ENCODE measurements around the gene TEX35. TPM values are rescaled to one million over a fixed set of nuclear protein-coding genes. Genes with fewer than 3 reads are reported as not detected.
A peak's percentile ranks its signal among the peaks of the same experiment; 100 is the strongest.

TEX35 gene
- total and polyA plus RNA-seq, 3 donors from 2014 or later = 32.1 to 131 (median 69.9) TPM

DNA sequence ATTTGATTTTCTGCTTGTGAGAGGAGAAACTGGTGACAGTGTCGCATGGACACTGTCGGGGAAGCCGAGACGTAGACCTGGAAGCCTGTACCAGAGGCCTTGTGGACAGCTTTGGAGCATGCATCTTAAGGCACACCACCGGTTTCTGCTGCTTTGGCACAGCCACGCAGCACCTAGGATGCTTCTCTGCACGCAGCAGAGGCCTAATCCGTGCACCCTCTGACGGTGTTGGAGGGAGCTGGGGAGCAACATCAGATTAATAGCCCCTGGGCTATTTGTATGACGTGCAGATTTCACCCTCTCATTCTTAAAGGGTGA, 30.3 kb downstream of the TEX35 start:
- 8 to 15% methylated on average over 10 of the region's 10 CpGs for WGBS, 2 donors

DNA sequence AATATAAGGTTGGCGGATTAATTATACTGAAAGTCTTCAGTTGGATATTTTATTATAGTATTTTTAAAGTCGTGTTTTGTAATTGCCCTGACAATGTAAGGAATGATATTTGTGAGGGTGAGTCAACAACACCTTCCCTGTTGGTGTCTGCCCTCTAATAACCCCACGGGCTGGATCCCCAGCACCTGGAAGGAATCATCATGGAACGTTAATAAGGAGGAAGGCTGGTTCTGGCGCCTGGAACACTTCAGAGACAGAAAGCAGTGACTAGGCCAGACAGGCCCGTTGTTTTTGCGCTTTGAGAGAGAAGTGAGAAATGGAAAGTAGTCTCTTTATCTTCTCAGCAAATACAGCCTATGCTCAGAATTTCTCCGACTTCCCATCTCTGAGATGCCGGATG, 31.6 kb downstream of the TEX35 start:
- no peaks in the 10 kb centered on the region for H3K9me3 ChIP-seq

More for the DNA sequence above, 30.3 kb downstream of the TEX35 start:
- Histone ChIP-seq H3K27ac (peak overlapping the region in 1 of 2 donors; percentile 74), H3K9me3 (no peaks in the 10 kb centered on the region), H3K4me3 (peak overlapping the region; percentile 63 to 88), H3K4me1 (no peaks in the 10 kb centered on the region), H3K36me3 (ENCODE audit: low read depth, missing control alignments) (no peaks in the 10 kb centered on the region), H3K27me3 (no peaks in the 10 kb centered on the region)
- no peak for DNase-seq
- intact Hi-C loops (cut with DNase I; ENCODE audit: low total_unique reads) = loop anchor here (5.0 kb wide), 1 partner anchor 209 kb away; no protein-coding TSS in a partner anchor
- no peak for TF ChIP-seq POLR2A (IDR thresholded peaks at IDR 0.05)
- no peak for TF ChIP-seq CTCF (IDR thresholded peaks at IDR 0.05)

GRCh38 chr1:178548108-178548507, 35.2 kb downstream of the TEX35 start:
- no peak overlapping the region for H3K4me3 ChIP-seq
- 89% methylated on average over 3 of the region's 3 CpGs; no CpG with 5 or more reads in 1 of the 2 donors for WGBS, 2 donors
- H3K27me3 ChIP-seq = no peaks in the 10 kb centered on the region
- no peak overlapping the region for H3K27ac ChIP-seq
- H3K36me3 ChIP-seq (ENCODE audit: low read depth, missing control alignments) = no peaks in the 10 kb centered on the region
- no peak for TF ChIP-seq POLR2A (IDR thresholded peaks at IDR 0.05)
- TF ChIP-seq CTCF (IDR thresholded peaks at IDR 0.05) = no peak
- no peaks in the 10 kb centered on the region for H3K4me1 ChIP-seq
- intact Hi-C loops (cut with DNase I; ENCODE audit: low total_unique reads) = no loop called here
- H3K9me3 ChIP-seq = no peaks in the 10 kb centered on the region
- DNase-seq = no peak

More for the DNA sequence above, 31.6 kb downstream of the TEX35 start:
- H3K4me3 ChIP-seq = no peak overlapping the region
- no peak overlapping the region for H3K27ac ChIP-seq
- H3K36me3 ChIP-seq (ENCODE audit: low read depth, missing control alignments) = no peaks in the 10 kb centered on the region
- intact Hi-C loops (cut with DNase I; ENCODE audit: low total_unique reads) = loop anchor here (5.0 kb wide), 1 partner anchor 208 kb away; no protein-coding TSS in a partner anchor
- DNase-seq = no peak
- TF ChIP-seq POLR2A (IDR thresholded peaks at IDR 0.05) (no peak), CTCF (IDR thresholded peaks at IDR 0.05) (no peak)
- 81 to 90% methylated on average over 9 of the region's 9 CpGs for WGBS, 2 donors
- H3K4me1 ChIP-seq = no peaks in the 10 kb centered on the region
- H3K27me3 ChIP-seq = no peaks in the 10 kb centered on the region

DNA sequence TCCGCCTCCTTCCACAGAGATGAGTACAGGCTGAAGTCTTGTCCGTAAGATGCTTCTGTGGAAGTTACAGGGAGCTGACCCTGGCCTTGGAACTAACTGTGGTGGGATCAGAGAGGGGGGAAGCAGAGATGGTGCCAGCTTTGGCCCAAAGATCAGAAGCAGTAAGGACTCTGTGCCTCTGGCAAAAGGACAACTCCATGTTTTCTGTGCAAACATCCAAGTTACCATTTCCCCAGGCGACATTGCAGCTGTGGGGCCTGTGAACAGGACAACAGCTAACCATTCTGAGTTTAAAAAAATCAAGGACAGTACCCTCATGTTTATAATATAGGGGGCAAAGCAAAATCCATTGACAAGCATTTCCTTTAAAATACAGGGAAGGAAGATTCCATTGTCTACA, 38.4 kb downstream of the TEX35 start:
- TF ChIP-seq POLR2A (IDR thresholded peaks at IDR 0.05) (no peak), CTCF (IDR thresholded peaks at IDR 0.05) (no peak)
- 65 to 67% methylated on average over 3 of the region's 3 CpGs for WGBS, 2 donors
- Histone ChIP-seq H3K9me3 (no peaks in the 10 kb centered on the region), H3K4me3 (no peak overlapping the region), H3K27me3 (no peaks in the 10 kb centered on the region), H3K36me3 (ENCODE audit: low read depth, missing control alignments) (no peaks in the 10 kb centered on the region), H3K4me1 (no peaks in the 10 kb centered on the region), H3K27ac (no peak overlapping the region)
- DNase-seq = no peak
- intact Hi-C loops (cut with DNase I; ENCODE audit: low total_unique reads) = no loop called here

DNA sequence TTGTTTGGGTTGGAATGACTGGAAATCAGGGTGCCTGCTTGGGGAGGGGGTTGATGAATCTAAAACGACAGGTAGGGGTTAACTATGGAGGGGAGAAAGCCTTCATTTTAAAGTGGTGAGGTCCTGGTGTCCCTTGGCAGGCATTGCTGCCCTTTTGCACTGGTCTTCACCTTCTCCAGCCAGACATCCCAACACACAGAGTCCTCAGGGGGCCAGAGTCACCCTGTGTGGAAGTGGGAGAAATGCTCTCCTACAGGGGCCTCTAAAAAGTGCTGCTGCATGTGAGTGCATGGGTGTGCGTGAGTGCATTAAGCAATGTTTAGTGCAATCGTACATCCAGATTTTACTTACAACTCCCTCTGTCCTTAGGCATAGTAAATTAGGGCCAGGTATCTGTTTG, 39.0 kb downstream of the TEX35 start:
- Histone ChIP-seq H3K27me3 (no peaks in the 10 kb centered on the region), H3K36me3 (ENCODE audit: low read depth, missing control alignments) (no peaks in the 10 kb centered on the region), H3K9me3 (no peaks in the 10 kb centered on the region), H3K4me1 (no peaks in the 10 kb centered on the region), H3K27ac (no peak overlapping the region), H3K4me3 (no peak overlapping the region)
- DNase-seq = no peak
- intact Hi-C loops (cut with DNase I; ENCODE audit: low total_unique reads) = no loop called here
- WGBS, 2 donors = 90 to 94% methylated on average over 3 of the region's 3 CpGs
- TF ChIP-seq CTCF (IDR thresholded peaks at IDR 0.05) = no peak
- no peak for TF ChIP-seq POLR2A (IDR thresholded peaks at IDR 0.05)

Data from testis (tissue), 3 donors.